Inflammatory macrophage treated with lipopolysaccharide for 1 hour (primary cell): ENCODE results near the gene FAM174B.
"Not testable (repeated sequence)": the region's sequence is repeated elsewhere in the genome, so short reads cannot be mapped to it uniquely, and the experiment has no call there.

Experiments used
- DNase-seq, 2 donors: peaks; one replicate each; pipeline ENCODE4 v3.0.0-alpha.2; 2020 to 2022

The FAM174B gene

GRCh38 chr15:92617549-92618520 lies 37.7 kb downstream of the FAM174B start:
- DNase-seq = no peak

- no peak for DNase-seq
Measured at GRCh38 chr15:92616621-92617548, 38.7 kb downstream of the FAM174B start.

- no peak for DNase-seq
Measured at GRCh38 chr15:92614791-92615785, 40.5 kb downstream of the FAM174B start.

- no peak for DNase-seq
Measured at GRCh38 chr15:92614301-92614700, 41.3 kb downstream of the FAM174B start.

DNA sequence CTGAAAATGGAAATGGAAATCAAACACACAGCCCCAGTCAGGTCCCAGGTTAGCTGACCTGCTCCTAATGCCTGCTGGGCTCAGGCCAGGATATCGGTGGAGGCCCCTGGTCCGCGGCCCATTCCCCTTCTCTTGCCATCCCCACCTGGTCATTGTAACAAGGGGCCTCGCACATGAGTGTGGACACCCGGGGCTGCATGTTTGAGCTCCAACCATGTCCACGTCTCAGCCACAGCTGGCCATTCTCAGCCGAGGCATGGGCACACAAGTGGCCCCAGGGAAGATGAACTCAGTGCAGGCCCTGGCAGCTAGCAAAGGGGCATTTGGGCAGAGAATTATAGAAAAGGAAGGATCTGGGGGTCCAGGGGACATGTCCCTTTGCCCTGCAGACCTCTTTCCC lies 41.7 kb downstream of the FAM174B start:
- no peak for DNase-seq

GRCh38 chr15:92612891-92613290 lies 42.7 kb downstream of the FAM174B start:
- DNase-seq = no peak

- DNase-seq = no peak
Measured at GRCh38 chr15:92611995-92612745, 43.4 kb downstream of the FAM174B start.

DNA sequence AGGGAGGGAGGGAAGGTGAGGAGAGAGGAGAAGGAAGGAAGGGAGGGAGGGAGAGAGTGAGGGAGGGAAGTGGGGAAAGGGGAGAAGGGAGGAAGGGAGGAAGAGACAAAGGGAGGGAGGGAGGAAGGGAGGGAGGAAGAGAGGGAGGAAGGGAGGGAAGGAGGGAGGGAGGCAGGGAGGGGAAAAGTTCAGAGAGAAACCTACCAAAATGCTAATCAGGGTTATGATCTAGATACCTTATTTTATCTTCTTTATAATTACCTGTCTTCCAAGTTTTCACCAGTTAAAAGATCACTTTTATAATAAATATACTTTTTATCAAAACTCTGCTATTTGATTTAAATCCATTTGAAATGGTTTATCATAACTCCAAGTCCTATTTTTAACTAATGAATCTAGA lies 44.4 kb downstream of the FAM174B start:
- DNase-seq = no peak

DNA sequence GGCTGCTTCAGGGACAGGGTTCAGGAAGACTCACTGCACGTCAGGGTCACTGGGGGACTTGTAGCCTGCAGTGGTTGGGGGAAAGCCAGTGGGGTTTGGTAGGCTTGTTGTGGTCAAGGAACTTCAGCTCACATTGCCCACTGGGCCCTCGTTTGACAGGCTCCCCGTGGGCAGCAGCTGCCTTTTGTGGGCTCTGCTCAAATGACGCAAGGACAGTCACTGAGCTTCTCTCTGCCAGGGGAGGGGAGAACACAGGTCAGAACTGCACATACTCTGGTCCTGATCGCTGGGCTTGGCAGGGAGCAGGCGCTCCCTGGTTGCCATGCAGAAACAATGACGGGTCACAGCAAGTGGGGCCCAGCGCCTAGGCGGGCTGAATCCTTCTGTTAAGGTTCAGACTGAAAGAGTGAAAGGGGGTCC lies 45.5 kb downstream of the FAM174B start:
- DNase-seq = no peak

DNA sequence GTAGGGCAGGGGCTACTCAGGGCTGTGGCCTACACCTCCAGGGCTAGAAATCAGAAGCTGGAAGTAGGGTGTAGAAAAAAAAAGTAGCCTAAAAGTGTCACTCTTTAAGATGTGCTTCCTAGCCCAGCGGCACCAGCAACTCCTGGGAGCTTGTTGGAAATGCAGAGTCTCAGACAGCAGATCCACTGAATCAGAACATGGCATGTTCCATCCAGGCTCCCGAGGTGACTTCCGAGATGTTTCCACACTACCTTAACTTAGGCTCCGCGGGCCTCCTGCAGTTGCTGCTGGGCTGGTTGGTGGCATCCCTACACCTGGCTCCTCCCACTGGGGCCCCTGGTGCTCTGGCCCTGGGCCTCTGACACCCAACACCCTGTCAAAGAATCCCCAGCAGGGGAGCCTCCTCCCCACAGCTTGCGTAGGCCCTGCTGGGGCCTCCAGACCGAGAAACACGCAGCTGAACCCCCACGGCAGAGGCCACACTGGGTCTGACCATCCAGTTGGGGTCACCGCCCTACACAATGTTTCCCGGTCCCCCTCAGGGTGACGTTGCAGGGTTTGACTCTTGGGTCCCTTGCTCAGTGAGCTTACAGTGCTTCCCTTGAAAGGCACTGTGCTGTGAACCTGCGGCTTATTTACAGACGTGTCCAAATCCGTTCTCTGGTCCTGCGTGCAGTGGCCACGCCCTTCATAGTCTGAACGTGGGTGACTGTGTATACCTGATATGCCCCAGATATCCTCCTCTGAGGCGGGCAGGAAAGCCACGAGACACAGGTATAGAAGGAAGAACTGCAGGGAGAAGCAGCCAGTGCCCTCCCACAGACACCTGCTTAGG lies 46.5 kb downstream of the FAM174B start:
- no peak for DNase-seq

- not testable (repeated sequence) for DNase-seq
Measured at GRCh38 chr15:92606836-92607150, 48.8 kb downstream of the FAM174B start.

GRCh38 chr15:92606126-92606835 lies 49.3 kb downstream of the FAM174B start:
- no peak for DNase-seq

DNA sequence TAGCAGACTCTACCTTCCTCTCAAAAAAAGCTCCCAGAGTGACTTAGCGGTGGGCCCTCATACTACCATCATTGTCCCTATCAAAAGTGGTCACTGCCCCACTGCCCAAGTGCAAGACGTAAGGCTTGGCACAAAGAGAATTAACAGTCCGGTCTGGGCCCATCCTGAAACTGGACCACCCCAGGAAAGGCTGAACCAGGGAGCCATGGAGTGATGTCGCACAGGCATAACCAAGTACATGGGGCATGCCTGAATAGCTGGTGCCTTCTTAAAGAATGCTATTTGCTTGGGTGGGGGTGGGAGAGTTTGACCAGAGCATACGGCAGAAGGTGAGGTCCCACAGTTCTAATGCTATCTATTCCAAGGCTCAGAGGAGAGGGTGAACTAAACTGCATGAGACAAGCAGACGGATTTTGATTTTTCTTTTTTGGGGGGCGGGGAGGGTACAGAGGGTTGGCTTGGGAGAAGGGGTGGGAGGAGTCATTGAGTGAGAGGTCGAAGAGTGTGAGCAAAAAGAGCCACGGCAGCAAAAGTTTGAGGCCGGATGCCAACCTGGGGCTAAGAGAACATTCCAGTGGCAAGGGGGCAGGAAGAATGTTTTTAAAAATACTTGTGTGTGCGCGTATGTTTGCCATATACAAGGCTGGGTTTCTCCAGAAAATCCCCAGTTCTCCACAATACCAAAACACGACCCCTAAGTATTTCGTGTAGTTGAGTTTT lies 50.2 kb downstream of the FAM174B start:
- DNase-seq = no peak

DNA sequence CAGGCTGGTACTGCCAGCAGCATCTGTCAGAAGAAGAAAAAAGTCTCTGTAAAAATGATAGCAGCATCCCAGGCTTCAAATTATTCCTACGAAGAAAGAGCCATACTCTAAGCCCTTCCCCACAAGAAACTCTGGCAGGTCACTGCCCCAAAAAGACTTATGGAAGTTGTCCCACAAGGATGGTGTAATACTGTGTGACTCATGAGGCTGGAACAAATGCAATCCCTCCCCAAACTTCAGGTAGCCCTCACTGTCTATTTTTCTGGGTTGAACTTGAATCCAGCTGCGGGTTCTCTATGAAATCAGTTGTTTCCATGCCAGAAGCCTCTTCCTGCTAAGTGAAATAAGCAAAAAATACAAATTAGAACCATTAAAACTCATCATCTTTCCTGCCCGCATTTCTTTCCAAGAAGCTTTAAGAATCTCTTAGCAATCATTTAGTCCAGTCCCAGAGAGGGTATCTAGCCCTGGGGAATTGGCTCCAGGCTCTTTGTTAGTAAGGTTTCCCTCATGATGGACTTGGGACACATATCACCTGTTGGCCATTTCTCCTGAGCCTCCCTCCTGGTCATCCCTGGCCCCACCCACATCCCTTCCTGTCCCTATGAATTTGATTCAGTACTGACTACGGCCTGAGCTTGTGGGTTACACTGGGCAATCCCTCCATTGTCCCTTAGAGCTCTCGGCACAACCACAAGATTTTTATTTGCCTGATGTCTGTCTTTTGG lies 51.7 kb downstream of the FAM174B start:
- no peak for DNase-seq

- DNase-seq = no peak
Measured at GRCh38 chr15:92603278-92603677, 52.3 kb downstream of the FAM174B start.

GRCh38 chr15:92602267-92602593 lies 53.3 kb downstream of the FAM174B start:
- no peak for DNase-seq

DNA sequence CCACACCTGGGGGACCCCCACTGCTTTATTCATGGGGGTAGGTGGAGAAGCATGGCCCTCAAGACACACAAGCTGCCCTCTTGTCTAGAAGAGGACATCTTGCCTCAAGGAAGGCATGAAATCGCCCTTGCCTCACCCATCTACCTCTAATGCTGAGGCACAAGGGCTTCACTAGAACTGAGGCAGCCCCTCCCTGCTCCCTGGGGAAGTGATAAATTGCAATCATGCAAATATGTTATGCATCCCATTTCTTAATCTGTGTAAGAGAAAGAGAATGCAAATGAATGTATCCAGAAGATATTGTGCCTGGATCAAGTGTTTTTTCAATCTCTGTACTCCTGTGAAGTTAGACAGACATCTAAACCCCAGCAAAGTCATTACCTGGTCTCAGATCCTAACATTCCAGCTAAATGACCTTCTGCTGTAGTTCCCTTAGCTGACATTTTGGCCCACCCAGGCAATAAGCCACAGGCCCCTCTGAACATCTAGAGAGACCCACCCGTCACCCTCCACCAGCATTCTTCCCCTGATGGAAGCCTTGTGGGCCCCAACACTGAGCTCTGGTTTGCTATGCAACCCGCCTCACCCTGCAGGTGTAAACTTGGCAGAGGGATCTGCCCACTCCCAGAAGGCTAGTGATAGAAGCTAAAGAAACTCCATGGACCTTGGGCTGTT lies 53.8 kb downstream of the FAM174B start:
- no peak for DNase-seq

GRCh38 chr15:92600856-92601255 lies 54.7 kb downstream of the FAM174B start:
- no peak for DNase-seq
